SK-N-DZ (cell line): ENCODE measurements around the gene GDPD4.

Experiments
- DNase-seq: peaks from one replicate; pipeline ENCODE4 v3.0.0-alpha.2; 2015; ENCODE audit warnings: low spot score

Gene GDPD4

GRCh38 chr11:77175869-77176539, 125.5 kb downstream of the GDPD4 start:
- no peak for DNase-seq

GRCh38 chr11:77175021-77175842, 126.3 kb downstream of the GDPD4 start:
- no peak for DNase-seq

- DNase-seq, result no peak
These were observed 126.9 kb downstream of the GDPD4 start for GRCh38 chr11:77174559-77174958.

GRCh38 chr11:77173494-77173893, 128.0 kb downstream of the GDPD4 start:
- DNase-seq, result no peak

GRCh38 chr11:77172666-77172982, 128.9 kb downstream of the GDPD4 start:
- no peak for DNase-seq

- DNase-seq, result no peak
These were observed 129.4 kb downstream of the GDPD4 start for GRCh38 chr11:77171885-77172665.

GRCh38 chr11:77171254-77171653, 130.2 kb downstream of the GDPD4 start:
- no peak for DNase-seq

- no peak for DNase-seq
These were observed 131.4 kb downstream of the GDPD4 start for GRCh38 chr11:77170107-77170506.

GRCh38 chr11:77167791-77168190, 133.7 kb downstream of the GDPD4 start:
- no peak for DNase-seq

GRCh38 chr11:77167111-77167626, 134.3 kb downstream of the GDPD4 start:
- DNase-seq, result no peak
